GM18502 (cell line): ENCODE data around the gene EIF2S3B.
A peak's percentile ranks its signal among the peaks of the same experiment; 100 is the strongest.

ENCODE experiments used
- ATAC-seq: cut with Tn5 transposase; IDR thresholded peaks from one replicate; pipeline ENCODE4 v1.9.1; 2021; ENCODE audit warnings: mild to moderate bottlenecking; ENCODE audit not compliant: unreplicated experiment, poor library complexity

Gene EIF2S3B

DNA sequence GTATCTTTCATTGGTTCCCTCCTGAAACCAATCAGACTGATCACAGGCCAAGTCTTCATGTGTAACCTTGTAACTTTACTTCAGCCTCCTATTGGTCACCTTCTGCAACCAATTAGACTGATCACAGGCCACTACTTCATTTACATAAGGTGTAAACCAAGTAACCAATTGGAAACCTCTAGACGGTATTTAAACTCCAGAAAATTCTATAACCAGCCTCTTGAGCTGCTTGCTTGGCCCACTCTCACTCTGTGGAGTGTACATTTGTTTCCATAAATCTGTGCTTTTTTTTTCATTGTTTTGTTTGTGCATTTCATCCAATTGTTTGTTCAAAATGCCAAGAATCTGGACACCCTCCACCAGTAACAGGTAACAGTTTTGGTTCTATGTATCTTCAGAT is 47.5 kb downstream of the EIF2S3B start:
- ATAC-seq: no peak

DNA sequence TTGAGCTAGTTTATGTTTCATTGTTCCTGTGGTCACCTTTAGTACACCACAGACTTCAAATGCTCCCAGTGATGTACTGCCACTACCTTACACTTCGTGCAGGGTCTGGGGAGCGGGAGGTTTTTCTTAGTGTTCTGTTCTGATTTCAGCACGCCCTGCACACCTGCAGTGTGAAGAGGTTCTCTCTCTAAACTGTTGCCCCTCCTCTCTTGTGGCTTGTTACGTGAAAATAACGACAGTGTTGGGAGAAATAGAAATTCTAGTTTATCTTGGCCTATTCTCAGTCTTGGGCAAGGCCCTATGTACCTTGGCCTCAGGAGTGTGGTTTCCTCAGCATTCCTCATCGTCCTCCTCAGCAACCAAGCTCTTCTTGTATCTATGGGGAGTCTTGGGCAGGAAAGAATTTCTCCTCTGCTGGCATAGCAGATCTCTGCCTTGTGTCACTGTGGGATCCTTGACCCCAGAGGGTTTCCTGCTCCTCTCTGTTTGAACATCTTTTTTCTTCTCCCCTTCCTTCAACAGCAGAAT is 48.6 kb downstream of the EIF2S3B start:
- no peak for ATAC-seq

DNA sequence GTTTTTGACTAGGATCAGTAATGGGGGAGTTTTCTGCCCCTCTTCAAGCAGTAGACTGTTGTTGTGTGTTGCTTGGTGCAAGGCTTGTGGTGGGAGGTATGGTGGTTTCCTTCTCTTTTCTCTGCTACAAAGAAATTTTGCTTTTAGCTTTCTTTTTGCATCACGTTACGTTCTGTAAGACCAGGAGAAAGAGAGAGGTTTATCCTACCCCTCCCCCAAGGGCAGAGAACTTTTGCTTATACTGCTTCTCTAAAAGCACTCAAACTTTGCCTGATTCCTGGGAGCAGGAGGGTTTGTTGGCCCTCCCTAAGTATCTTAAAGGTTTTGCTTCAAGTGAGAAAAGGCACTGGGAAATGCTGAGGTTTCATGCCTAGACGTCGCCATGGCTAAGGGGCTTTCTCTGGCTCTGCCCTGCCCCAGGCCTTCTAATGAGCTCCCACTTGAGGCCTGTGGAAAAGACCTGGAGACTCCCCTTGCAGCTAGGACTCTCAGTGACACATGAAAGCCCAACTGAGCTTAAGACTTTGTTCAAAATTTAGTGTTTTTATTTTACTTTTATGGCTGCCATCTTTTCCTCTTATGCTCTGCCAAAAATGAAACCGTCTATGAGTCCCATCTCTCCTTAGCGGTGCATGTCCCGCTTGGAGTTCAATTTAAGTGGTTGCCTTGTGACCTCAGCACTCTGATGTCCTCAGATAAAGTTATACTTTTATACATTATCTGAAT is 49.2 kb downstream of the EIF2S3B start:
- no peak for ATAC-seq

DNA sequence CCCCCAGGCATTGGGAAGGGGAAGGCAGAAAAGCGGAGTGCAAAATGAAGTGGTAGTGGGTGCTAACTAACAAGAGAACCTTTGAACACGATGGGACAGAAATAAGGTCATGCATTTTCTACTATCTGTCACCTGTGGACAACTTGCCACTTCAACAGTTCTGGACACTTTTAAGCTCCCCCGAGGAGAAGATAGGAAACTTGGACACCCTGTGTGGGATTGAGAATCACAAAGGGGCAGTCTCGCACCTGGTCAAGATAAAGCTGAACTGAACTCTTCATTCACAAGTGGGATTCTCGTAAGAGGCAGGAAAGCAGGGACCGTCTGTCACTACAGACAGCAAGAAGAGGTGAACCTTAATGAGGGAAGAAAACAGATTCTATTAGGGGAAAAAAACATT is 51.6 kb downstream of the EIF2S3B start:
- ATAC-seq: peak; percentile 18

DNA sequence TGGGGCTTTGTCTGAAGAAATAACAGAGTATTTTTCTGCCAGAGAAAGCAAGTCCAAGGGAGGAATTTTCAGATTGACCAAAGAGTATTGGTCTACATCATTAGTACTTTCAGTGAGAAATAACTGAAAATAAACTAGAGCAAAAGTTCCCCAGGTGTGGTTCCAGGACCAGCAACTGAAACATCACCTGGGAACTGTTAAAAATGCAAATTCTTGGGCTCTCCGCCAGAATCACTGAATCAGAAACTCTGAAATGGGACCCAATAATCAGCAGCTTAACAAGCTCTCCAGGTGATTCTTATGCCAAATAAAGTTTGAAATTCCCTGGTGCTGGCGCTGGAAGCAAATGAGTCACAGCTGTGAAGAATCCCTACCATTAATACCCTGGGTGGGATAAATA is 52.1 kb downstream of the EIF2S3B start:
- ATAC-seq: peak; percentile 78
